Stromal cell of bone marrow (primary cell): ENCODE measurements around the gene PCF11.
"Not testable (repeated sequence)": the region's sequence is repeated elsewhere in the genome, so short reads cannot be mapped to it uniquely, and the experiment has no call there.

Experiments
- DNase-seq: peaks from one replicate; pipeline ENCODE4 v3.0.0-alpha.2; 2012; ENCODE audit warnings: low read depth

PCF11 gene, protein sequence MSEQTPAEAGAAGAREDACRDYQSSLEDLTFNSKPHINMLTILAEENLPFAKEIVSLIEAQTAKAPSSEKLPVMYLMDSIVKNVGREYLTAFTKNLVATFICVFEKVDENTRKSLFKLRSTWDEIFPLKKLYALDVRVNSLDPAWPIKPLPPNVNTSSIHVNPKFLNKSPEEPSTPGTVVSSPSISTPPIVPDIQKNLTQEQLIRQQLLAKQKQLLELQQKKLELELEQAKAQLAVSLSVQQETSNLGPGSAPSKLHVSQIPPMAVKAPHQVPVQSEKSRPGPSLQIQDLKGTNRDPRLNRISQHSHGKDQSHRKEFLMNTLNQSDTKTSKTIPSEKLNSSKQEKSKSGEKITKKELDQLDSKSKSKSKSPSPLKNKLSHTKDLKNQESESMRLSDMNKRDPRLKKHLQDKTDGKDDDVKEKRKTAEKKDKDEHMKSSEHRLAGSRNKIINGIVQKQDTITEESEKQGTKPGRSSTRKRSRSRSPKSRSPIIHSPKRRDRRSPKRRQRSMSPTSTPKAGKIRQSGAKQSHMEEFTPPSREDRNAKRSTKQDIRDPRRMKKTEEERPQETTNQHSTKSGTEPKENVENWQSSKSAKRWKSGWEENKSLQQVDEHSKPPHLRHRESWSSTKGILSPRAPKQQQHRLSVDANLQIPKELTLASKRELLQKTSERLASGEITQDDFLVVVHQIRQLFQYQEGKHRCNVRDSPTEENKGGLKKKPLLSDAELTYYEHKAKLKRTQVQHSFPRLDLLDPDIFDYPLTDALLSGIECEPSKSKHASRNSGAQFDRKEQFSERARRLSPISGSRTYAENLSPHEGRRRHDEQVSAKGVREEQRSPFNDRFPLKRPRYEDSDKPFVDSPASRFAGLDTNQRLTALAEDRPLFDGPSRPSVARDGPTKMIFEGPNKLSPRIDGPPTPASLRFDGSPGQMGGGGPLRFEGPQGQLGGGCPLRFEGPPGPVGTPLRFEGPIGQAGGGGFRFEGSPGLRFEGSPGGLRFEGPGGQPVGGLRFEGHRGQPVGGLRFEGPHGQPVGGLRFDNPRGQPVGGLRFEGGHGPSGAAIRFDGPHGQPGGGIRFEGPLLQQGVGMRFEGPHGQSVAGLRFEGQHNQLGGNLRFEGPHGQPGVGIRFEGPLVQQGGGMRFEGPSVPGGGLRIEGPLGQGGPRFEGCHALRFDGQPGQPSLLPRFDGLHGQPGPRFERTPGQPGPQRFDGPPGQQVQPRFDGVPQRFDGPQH (N-terminal part only)

DNA sequence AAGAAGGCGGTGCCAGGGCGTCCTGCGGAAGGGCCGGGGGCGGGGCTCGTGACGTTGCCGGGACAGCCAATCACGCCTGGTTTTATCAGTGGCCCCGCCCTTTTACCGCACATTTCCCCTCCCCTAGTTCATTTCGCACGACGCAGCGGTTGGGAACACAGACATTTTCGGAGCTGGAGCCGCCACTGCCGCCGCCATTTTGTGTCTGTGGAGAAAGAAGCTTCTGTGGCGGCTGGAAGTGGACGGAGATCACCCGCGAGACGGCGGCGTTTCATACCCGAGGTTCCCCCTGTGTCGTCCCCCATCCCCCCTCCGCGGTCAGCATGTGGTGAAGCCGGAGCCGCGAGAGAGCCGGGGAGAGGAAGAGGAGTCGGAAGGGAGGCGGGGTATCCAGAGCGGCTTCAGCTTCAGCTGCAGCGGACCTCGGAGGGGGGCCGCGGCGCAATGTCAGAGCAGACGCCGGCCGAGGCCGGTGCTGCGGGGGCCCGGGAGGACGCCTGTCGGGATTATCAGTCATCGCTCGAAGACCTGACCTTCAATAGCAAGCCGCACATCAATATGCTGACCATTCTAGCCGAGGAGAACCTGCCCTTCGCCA, at the start of gene PCF11:
Gene PCF11, plus strand, starts transcription at position 136 of the 598 bp plus-strand sequence. Its CDS starts 309 bp downstream, at position 445.
- no peak for DNase-seq

DNA sequence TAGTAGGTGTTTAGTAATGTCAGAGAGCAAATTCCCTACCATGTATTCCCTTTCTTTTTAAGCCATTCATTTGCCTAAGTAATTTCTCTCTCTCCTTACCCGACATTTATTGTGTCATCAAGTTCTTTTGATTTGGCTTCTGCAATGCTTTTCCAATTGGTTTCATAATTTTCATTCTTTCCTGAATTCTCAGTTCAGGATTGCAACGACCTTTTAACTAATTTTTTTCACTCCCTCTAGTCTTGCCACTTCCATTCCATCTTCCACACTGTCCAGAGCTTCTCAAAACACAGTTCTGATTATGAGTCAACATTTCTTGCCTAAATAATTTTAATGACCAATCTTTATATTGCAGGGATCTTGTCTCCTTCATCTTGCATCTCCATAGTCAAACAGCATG, 44.0 kb upstream of the PCF11 start:
- no peak for DNase-seq

DNA sequence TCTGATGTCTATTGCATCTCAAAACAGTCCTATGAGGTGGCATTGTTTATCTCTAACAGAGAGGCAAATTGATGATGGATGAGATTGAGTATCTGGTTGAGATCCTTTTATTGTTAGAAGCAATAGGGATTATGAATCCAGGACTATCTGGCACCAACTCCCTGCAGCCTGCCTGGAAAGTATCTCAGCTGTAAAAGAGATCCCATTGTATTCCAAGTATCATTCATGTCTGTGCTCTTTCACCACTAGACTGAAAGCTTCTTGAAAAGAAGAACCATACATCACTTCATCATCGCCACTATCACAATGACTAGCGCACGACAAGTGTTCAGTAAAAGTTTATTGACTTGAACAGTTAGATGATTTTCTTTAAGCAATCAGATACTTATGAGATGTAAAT, 41.9 kb upstream of the PCF11 start:
- DNase-seq: no peak

DNA sequence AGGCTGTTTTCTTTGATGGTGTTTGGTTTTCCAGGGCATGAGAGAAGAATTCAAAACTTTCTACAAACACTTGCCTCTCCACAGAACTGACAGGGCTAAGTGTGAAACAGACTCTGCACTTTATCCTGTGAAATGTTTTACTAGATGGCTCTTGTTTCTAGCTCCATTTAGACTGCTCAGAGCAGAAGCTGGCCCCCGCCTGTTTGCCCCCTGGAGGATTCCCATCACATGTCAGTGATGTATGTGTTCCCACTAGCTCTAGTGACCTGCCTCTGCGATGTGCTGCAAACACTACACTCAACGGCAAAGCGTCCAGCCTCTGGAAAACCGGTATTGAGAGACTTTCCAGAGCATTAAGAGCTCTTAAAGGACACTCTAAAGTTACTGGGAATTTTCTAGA, 41.4 kb upstream of the PCF11 start:
- DNase-seq: no peak

DNA sequence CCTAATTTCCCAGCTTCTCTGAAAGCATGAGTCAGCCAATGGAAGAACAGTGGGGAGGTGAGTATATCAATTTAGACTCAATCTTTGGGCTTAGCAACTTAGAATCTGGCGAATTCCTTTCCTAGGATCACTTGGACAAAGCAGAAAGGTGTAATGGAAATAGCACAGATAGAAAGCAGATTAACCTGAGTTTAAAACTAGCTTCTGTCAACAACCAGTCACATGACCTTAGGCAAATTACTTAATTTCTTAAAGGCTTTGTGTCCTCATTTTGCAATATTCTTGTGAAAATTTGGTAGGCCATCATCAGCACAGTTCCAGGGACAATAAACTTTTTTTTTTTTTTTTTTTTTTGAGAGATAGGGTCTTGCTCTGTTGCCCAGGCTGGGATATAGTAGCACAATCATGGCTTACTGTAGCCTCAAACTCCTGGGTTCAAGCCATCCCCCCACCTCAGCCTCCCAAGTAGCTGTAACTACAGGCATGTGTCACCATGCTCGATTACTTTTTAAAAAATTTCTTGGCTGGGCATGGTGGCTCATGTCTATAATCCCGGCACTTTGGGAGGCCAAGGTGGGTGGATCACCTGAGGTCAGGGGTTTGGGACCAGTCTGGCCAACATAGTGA, 40.8 kb upstream of the PCF11 start:
- no peak for DNase-seq

DNA sequence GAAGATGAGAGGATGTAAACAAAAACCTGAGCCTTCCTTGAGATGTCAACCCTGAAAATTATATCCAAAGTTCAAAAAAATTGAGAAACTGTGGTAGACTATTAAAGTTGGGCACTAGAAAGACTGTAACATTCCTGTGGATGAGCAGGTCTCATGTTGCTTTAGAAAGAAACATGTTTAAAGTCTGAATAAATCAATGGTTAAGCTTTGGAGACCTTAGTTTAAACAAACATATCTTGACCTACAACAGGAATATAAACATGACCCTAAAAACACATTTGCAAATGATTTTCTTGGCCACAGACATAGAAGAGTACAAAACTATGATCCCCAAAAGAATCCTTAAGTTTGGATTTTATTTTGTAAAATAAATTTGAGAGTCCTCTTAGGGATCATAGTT, 38.1 kb upstream of the PCF11 start:
- no peak for DNase-seq

DNA sequence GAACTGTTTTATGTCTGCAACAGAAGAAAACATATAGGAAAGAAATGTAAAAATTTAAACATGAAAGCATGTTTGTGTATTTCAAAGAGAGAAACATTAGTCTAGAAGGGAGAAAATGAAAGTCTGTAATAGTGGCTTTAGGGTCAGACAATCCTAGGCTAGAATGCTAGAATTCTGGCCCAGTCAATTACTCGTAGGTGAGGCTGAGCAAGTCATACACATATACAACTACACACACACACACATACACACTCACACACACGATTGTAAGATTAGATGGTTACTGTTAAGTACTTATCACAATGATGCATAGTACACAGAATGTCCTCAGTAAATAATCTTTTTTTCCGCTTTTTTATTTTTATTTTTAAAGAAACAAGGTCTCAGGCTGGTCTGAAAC, 37.7 kb upstream of the PCF11 start:
- DNase-seq: no peak

DNA sequence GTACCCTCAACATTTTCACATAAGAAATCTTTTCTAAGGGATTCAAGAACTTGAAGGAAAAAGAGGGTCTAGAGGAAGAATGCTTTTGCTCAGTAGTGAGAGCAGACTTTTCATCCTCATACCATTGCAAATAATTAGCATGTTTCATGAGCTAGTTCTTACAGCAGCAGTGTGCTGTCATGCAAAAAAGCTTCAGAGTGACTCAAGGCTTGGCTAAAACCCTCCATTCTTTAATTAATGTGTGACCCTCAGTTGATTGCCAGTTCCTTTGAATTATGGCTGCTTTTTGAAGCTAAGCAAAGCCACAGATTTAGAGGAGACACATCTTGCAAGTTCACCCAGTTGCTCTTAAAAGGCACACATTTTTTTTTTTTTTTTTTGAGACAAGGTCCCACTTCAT, 36.6 kb upstream of the PCF11 start:
- DNase-seq: no peak

DNA sequence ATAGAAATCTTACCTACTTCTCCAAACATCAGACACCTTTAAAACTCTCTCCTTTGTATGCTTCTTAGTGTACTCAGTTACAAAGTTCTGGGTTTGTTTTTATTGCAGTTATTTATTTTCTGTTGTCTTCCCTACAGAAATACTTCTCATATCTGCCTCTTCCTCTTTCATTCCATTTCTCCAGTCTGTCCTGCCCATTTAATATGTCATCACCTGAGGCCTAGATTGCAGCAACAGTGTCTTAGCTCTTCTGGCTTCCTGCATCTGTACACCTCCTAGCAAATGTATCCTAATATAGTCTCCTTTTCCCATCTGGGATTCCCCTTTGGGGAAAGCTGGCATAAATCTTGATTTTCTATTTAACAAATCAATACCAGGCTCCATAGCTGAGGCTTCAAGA, 34.9 kb upstream of the PCF11 start:
- no peak for DNase-seq

DNA sequence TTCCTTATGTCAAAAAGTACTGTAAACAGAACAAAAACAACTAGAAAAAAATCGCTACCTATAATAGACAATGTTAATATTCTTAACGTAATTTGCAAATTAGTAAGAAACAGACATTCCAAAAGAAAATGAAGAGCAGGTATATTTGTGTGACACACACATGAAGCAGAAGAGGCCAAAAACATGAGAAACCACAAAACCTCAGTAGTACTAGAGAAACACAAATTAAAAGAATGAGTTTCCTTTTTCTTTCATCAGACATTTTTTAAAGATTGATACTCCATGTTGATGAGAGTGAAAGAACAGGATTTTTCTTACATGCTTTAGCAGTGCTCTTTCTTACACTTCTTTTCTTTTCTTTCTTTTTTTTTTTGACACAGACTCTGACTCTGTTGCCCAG, 34.2 kb upstream of the PCF11 start:
- no peak for DNase-seq

DNA sequence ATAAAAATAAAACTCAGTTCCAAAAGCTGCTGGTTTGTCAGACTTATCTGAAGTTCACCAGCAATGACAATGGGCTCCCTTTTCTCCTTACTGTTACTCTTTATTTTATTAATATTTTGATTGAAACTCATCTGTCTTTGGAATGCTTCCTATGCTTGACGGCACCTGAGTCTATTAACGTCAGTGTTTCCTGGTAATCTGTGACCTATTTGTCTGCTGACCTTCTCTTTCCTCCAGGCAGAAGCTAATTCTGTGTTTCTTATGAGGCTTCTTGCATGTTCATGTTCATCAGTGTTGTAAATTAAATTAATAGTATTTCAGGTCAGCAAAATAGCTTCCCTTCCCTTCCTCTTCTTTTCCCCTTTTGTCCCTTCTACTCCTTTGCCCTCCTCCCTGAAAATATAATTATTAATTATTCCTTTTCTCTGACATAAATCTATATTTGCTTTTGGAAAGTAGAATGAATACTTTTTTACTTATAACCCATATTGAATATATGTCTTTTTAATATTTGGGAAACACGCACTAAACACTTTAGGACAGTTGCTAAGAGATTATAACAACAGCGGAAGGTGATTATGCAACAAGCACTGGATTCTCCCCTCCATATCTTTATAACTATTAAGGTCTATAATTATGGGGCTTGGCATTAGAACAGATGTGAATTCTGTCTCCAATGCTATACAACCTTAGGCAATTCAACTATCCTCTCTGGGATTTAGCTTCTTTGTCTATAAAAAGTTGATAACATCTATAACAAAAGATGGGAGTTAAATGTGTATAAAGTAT, 32.1 kb upstream of the PCF11 start:
- no peak for DNase-seq

DNA sequence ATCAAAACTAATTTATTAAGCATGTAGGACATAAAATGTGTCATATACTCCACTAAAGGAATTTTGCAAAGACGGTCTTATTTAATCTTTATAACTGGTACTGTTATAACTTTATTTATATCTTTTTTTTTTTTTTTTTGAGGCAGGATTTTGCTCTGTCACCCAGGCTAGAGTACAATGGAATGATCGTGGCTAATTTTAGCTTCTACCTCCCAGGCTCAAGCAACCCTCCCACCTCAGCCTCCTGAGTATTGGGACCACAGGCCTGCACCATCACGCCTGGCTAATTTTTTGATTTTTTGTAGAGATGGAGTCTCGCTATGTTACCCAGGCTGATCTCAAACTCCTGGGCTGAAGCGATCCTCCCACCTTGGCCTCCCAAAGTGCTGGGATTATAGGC, 31.4 kb upstream of the PCF11 start:
- DNase-seq: no peak

DNA sequence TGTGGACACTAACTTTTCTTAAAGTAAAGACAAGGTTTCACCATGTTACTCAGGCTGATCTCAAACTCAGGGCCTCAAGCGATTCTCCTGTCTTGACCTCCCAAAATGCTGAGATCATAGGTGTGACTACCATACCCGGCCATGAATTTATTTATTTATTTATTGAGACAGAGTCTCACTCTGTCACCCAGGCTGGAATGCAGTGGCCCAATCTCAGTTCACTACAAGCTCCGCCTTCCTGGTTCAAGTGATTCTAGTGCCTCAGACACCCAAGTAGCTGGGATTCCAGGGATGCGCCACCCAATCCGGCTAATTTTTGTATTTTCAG, 29.7 kb upstream of the PCF11 start:
- DNase-seq: no peak

DNA sequence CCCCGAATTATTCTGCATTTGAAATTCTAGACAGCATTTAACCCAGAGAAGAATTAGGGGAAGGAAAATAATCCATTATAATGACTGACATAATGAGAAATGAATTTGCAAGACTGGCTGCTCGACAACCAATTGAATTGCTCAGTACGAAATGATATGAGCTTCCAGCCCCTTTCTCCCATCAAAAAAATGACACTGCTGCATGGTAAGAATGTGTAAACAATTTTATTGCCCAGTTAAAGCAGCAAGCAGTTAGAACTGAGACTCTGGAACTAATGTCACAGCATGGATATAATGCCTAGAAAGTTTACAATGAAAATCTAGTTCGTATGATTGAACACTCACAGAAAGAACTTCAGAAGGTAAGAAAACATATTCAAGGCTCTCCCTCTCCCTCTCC, 24.7 kb upstream of the PCF11 start:
- no peak for DNase-seq

DNA sequence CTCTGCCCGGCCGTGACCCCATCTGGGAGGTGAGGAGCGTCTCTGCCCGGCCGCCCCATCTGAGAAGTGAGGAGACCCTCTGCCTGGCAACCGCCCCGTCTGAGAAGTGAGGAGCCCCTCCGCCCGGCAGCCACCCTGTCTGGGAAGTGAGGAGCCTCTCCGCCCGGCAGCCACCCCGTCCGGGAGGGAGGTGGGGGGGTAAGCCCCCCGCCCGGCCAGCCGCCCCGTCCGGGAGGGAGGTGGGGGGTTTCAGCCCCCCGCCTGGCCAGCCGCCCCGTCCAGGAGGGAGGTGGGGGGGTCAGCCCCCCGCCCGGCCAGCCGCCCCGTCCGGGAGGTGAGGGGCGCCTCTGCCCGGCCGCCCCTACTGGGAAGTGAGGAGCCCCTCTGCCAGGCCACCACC, 23.7 kb upstream of the PCF11 start:
- not testable (repeated sequence) for DNase-seq

DNA sequence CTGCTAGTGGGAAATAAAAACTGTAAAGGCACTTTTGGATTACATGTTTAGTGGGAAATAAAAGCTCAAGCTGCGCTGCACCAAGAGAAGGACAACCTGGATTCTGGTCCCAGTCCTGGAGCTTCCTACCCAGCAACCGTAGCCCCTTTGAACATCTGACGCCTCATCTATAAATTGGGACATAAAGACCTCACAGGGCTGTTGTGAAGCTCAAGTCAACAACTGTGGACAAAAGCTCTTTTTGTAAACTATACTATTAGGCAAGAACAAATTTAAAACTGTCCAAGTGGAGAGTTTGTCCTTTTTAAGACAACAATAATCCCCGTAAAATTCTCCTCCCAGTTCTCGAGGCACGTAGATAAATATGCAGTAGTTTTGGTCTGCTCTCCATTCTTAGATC, 17.6 kb upstream of the PCF11 start:
- no peak for DNase-seq

DNA sequence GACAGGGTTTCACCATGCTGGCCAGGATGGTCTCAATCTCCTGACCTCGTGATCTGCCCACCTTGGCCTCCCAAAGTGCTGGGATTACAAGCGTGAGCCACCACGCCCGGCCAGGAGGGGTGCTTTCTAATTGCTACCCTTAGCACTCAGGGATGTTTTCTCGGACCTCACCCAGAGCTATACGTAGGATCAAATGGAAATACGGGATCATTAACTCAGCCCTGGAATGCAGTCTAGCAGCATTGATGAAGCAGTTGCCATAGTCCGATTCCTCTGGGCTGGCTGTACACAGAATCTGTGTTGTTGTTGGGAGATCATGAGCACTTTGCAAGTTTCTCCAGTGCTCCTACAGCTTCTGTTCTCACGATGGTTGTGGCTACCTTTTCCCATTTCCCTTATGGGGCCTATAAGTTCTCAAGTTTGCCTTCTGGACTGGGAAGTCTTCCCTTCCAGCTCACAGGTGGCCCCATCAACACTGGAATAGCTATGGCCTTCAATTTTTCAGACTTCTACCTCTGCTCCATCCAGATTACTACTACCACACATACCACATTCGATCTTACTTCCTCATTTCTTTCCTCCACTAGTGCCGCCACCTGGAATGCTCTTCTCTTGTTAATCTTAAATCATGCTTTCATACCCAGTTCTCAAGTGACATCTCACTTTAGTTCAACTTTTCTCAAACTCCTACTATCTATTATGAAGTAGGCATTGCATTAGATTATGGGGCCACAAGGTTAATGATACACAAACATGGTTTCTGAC, 16.1 kb upstream of the PCF11 start:
- no peak for DNase-seq

DNA sequence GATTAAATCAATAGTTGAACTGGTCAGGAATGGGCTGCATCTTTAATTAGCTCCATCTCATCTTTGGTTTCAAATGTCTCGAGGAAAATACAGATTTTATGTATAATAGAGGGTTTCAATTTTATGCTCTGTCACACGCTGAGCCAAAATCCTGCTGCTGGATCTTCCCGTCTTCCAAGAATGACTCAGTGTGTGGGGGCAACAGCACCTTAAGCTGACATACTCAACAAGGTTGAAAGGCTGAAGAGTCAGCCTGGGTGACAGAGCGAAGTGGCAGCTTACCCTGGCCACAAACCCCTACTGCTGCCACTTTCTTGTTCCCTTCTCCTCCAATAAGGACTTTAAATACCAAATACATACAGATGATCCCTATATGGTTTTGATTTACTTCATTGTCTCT, 9.0 kb upstream of the PCF11 start:
- no peak for DNase-seq

DNA sequence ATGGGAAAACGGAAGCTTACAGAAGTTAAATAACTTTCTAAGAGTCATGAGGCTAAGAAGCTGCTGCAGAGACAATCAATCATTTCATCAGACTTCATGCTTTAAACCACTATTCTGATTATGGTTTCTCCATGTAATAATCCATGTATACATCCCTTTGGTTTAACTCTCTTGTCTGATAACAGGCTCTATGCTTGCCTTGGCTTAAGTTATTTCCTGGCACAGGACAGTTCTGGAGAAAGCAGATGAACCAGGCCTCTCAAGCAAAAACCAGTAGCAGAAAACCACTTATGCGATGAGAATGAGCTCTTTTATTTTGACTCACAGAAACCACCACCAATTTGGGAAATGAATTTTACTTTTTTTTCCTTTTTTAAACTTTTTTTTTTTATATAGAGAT, 6.5 kb upstream of the PCF11 start:
- no peak for DNase-seq

DNA sequence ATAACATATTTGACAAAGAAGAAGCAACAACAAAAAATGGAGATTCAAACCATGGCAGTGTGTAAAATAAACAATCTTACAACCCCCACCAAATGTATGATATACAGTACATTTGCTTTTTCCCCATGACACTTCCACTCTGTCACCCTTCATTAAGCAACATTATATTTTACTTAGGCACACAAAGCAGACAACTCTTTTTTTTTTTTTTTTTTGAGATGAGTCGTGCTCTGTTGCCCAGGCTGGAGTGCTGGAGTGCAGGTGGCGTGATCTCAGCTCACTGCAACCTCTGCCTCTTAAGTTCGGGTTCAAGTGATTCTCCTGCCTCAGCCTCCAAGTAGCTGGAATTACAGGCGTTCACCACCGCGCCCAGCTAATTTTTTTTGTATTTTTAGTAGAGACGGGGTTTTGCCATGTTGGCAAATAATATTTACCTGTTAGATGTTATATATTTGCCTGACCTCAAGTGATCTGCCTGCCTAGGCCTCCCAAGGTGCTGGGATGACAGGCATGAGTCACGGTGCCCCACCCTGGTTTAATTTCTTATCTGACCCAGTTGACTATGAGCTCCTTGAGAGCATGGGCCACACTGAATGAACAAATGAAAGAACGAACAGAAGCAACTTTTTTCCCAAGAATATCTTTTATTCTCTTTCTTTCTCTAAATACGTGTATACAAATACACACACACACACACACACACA, 5.5 kb upstream of the PCF11 start:
- no peak for DNase-seq
